HG03457 (cell line): ENCODE data around the gene GNL2.
"Not testable (repeated sequence)": the region's sequence is repeated elsewhere in the genome, so short reads cannot be mapped to it uniquely, and the experiment has no call there.

Experiments used
- ATAC-seq: cut with Tn5 transposase; IDR thresholded peaks from one replicate; pipeline ENCODE4 v1.9.1; 2021; ENCODE audit warnings: moderate number of reproducible peaks; ENCODE audit not compliant: unreplicated experiment

The GNL2 gene

DNA sequence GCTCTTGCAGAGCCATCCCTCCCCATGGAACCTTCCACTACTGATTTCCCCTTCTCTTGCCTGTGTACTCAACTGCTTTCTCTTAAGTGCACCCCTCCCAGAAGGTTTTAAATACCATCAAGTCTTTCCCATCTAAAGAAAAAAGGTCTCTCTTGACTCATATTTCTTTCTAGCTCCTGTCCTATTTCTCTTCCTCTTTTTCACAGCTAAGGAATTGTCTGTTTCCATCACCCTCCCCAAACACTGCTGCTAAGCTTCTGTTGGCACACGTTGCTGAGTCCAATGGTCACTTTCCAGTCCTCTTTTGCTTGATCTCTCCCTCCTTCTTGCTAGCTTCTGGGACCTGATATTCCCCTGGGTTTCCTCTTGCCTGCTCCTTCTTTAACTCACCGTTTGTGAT lies 13.3 kb upstream of the GNL2 start:
- ATAC-seq = no peak

DNA sequence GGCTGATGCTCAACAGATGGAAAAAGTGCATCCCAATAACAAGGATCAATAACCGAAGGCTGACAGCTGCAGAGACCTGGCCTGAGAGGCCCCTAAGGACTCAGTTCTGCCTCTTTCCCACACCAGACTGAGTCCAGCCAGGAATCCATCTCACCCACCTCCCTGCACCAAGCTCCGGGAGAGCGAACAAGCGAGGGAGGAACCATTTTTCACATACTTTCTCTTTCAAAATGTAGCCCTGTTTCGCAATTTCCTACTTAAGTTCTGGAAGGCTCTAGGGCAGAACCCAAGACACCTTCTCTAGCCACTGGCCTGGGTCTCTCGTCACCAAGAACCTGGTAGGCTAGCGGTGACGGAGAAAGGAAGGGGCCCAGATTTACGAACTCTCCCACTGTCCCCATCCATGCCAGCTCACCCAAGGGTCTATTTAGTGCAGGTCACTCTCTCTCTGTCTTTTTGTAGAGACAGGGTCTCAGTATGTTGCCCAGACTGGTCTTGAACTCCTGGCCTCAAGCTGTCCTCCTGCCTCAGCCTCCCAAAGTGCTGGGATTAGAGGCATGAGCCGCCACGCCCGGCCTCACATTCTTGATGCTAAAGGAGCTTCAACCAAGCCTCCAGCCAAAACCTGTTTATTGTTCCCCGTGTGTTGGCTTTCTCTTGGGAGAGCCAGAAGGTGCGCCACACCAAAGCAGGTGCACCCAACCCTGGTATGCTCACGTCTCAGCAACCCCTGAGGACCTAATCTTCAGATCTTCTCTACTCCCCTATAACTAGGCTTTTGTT lies 10.9 kb upstream of the GNL2 start:
- ATAC-seq = no peak

DNA sequence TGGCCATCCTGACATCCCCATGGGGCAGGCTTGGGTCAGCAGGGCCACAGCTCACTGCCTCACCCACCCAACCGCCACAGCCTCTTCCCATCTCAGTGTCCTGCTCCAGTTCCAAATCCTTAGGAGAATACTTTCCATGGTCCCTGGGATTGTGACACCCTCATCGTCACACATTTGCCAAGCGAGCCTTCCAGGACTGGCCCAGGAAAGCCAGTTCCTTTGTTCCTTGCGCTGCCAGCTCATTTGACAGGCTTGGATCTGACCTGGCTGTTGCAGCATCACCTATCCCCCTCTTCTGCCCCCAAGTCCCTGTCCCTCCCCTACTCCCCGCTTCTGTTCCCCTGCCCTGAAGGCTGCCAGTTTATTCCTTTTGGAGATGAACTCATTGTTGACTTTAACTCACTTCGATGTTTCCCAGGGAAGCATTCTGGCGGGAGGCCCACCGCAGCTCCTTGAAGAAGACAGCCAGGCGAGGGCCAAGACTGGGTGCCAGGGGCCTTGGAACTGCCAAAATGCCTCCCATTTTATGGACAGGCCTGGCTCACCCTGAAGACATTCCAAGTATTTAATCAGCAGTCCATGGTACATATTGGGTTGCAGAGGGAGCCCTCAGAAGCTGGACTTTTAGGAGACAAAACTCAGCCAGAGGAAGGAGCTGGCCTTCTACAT lies 10.2 kb upstream of the GNL2 start:
- no peak for ATAC-seq

DNA sequence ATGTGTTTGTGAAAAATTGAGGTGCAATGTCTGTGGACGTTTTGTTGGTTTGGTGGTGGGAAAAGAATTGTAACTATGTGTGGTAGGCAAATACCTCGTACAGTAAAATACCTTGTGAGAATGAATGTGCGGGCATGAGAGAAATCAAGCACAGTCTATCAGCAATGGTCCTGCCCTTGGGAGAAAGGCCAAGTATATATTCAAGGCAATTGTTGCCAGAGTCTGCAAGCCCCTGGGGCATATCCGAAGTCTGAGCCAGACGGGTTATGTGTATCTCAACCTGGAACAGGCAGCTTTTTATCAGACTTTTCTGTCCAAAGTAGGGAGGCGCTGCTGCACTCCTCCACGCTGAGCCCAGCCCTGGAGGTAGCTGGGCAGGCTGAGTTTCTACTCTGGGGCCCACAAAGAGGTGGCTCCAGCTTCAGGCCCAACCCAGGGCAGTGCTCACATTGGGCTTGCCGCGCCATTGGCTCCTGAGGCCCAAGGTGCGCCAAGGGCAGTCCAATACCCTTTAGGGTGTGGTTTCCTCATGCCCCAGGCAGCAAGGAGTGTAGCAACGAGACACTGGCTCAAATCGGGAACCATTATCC lies 9.4 kb upstream of the GNL2 start:
- no peak for ATAC-seq

- ATAC-seq = no peak
Measured at GRCh38 chr1:37602750-37603694, 7.3 kb upstream of the GNL2 start.

DNA sequence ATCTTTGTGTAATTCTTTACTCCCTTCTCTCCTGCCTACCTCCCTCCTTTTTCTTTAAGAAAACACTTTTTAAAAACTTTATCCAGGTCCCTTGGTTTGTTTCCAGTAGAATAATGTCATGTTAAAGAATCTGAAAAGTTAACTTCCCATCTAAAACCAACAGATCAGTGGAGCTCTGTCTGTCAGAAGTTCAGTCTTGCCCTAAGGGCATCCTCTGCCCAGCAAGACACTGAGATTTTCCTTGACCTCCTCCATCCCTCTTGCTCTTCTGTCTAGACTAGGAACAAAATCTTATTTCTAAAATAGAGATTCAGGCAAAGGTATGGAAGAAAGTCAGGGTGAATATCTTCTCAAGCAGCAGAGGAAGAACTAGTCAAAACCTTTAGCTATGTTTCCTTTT lies 5.7 kb upstream of the GNL2 start:
- no peak for ATAC-seq

DNA sequence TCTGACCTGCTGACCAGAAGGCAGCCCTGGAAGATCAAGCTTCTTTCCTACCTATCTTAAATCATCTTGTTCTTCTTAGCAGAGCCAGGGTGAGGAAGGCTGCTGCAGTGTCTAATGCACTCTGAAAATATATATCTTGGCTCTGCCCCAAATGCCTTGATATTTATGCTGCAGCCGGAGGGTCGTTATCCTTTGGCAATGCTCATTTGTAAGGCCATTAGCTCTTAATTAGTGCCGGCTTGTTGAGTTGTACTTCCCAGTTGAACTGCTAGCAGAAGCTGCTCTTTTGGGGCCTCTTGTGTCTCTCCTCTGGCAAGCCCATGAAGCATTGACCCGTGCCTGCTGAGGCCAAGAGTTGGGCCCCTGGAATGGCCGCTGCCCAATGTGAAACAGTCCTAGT lies 4.2 kb upstream of the GNL2 start:
- no peak for ATAC-seq

GRCh38 chr1:37596182-37596667 lies 488 bp upstream of the GNL2 start:
- ATAC-seq = no peak

DNA sequence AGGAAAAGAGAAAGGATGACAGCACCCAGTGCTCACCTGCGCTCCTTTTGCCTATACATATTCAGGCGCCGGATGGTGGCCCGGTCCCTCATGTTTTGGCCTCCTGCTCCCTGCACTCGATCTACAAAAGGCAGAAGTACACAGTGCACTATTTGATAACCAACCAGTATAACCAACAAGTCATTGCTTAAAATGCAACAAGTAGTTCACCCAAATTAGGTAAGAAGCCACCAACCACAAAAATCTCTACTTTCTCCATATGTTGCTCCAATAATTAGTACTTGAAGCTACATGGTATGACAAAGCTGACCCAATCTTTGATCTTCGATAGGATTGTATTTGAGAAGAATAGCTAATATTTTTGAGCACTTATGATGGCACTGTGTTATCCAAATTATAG lies 2.0 kb downstream of the GNL2 start:
- ATAC-seq = no peak

GRCh38 chr1:37588939-37589338 lies 6.8 kb downstream of the GNL2 start:
- no peak for ATAC-seq

DNA sequence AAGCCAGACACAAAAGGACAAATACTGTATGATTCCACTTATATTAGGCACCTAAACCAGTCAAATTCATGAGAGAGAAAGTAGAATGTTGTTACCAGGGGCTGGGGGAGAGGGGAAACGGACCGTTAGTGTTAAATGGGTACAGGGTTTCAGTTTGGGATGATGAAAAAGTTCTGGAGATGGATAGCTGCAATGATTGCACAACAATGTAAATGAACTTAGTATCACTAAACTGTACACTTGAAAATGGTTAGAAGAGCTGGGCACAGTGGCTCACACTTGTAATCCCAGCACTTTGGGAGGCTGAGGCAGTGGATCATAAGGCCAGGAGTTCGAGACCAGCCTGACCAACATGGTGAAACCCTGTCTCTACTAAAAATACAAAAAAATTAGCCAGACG lies 11.2 kb downstream of the GNL2 start:
- ATAC-seq = not testable (repeated sequence)

DNA sequence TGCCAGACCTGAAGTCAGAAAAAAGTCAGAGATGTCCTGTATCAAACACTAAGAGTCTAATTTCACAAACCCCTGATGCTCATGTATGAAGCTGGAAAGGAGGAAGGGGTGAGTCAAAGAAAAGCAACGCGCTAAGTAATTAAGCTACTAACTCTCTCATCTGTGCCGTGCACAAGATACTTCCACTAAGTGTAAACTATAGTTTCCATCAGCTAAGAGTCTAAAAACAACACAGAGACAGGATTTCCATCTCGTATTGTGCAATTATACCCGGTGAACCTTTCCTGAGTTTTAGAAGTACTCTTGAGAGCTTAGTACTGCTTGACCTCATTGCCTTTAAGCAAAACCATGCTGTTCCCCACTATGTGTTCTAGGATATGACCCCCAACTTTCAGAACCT lies 20.0 kb downstream of the GNL2 start:
- ATAC-seq = no peak

DNA sequence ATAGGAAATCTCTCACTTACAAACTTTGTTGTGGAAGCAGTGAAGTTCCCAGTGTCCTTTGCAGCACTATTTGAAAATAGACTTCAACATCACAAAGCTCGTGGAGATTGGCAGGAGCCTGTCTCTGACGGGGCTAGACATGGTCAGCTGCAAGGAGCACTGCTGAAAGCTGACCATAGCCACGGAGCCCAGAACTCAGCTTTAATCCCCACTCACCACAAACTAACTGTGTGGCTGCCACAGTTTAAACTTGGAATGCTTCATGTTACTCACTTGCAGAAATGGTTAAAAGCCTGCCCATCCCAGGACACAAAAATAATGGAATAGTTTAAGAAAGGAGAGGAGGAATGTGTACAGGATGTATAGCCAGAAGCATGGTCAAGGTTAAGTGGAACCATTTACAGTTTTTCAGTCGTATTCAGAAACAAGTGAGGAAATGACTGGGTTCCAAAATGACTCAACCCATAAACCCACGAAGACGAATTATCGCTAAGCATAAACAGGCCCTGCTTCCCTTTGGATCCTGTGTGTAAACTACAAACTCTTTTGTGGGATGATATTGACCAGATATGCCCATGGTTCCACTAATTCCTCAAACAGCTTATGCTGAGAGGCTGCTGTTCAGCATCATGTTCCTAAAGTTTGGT lies 20.8 kb downstream of the GNL2 start:
- no peak for ATAC-seq

GRCh38 chr1:37570528-37571334 lies 25.0 kb downstream of the GNL2 start:
- ATAC-seq = no peak

- ATAC-seq = no peak
Measured at GRCh38 chr1:37567023-37567422, 28.7 kb downstream of the GNL2 start.

- no peak for ATAC-seq
Measured at GRCh38 chr1:37564892-37565291, 30.8 kb downstream of the GNL2 start.

GRCh38 chr1:37562984-37563383 lies 32.8 kb downstream of the GNL2 start:
- ATAC-seq = no peak

DNA sequence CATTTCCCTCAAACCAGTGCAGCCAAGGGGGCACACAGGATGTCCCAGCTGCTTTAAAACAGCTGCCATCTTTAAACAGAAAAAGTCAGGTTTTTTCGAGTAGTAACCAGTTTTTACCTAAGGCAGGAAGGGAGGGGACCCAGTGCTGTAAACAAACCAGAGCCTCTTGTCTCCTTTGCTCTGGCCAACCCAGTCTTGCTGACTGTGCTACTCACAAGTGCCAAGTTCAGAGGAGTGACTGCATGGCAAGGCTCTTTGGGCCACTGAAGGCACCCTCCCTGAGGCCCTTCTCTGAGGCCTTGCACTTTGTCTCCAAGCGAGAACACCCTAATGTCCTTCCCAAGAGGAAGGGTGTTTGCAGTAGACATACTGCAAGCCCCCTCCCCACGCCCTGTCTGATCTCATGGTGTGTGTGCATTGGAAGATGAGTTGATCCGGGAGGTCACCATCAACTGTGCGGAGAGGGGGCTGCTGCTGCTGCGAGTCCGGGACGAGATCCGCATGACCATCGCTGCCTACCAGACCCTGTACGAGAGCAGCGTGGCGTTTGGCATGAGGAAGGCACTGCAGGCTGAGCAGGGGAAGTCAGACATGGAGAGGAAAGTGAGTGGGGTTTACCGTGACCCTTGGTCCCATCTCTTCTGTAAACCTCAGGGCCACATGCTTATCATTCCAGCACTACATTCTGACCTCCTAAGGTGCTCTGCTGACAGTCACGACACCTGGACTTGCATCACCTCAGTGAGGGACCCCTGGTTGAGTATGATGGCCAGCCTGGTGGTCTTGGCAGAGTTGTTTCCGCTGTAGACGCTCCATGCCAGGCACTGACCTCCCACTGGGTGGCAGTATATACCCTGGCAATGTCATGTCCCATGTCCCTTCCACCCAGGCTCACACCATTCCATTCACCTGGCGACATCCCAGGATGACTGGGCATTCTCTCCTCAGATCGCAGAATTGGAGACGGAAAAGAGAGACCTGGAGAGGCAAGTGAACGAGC lies 34.3 kb downstream of the GNL2 start:
- no peak for ATAC-seq
